Renal cortex interstitium (tissue), 11 donors: ENCODE measurements around the gene CCDC188. TPM values are rescaled to one million over a fixed set of nuclear protein-coding genes. Genes with fewer than 3 reads are reported as not detected.

Source experiments
- DNase-seq, 11 donors: peaks; one replicate each; pipeline ENCODE4 v3.0.0-alpha.2; 2013; ENCODE audit warnings: low read depth in 9 of 11, low spot score in 4 of 11; ENCODE audit errors: extremely low read depth in 1 of 11
- polyA plus RNA-seq, 3 donors: library from polyadenylated mRNA; unstranded; fragments of 120-200 nt; gene quantifications; one replicate each; pipeline ENCODE4 v1.2.1, GENCODE V29; 2013; ENCODE audit not compliant: insufficient read length in 3 of 3

Gene CCDC188
- polyA plus RNA-seq, 3 donors, result 0.93 to 1.4 (median 1.3) TPM

DNA sequence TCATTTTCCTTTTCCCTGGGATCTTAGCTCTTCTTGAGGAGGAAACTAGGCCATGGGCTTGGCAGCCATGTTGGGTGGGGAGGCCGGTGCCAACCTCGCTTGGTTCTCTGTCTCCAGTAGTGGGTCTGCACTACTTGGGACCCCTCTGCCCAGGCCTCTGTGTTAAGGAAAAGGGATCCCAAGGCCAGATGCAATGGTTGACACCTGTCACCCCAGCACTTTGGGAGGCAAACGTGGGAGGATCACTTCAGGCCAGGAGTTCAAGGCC is 21.2 kb downstream of the CCDC188 start:
- DNase-seq, result no peak

DNA sequence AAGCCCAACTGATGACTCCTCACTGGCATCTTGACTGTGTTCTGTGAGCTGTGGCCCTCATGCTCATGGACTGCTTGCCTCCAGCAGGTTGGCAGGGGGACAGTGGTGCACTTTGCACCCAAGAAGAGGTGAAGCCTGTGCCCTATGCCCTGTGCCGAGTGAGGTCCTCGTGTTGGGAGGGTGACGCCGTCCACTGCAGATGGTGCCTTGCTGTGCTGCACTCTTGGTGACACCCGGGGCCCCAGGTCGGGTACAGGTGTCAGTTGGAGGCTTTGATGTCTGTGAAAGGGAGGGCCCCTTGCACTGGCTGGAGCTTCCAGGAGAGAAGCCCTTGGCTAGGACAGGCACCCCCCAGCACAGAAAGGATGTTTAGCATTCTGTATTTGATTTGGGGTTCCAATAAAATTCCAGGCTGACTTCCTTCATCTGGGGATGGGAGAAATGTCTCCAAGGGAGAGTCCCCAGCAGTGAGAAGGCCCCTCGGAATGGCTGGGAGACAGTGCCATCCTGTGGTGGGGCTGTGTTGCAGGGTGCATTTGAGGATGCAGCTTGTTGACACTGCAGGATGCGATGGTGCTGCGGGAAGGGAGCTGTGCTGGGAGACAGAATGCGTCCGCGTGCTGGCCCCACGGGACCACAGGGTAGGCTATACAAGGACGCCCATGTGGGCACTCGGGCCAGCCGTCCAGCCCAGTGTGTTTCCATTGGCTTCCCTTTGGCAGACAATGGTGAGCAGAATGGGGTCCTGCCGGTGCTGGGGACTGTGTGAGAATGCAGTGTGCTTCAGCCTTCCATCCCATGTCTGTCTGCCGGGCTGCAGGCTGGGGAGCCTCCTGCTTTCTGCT is 21.7 kb downstream of the CCDC188 start:
- DNase-seq, result no peak

DNA sequence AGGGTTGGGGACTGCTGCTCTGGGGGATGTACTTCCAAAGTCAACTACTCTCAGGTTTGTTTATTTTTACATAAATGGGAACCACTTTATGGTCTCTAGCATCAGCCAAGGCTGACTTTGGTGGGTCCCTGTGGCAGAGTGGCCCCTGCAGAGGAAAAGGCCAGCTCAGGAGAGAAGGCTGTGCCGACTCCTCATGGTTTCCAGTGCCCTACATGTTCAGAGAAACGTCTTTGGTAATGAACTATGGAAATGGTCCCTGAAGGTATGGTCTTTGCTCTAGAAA is 22.3 kb downstream of the CCDC188 start:
- no peak for DNase-seq

DNA sequence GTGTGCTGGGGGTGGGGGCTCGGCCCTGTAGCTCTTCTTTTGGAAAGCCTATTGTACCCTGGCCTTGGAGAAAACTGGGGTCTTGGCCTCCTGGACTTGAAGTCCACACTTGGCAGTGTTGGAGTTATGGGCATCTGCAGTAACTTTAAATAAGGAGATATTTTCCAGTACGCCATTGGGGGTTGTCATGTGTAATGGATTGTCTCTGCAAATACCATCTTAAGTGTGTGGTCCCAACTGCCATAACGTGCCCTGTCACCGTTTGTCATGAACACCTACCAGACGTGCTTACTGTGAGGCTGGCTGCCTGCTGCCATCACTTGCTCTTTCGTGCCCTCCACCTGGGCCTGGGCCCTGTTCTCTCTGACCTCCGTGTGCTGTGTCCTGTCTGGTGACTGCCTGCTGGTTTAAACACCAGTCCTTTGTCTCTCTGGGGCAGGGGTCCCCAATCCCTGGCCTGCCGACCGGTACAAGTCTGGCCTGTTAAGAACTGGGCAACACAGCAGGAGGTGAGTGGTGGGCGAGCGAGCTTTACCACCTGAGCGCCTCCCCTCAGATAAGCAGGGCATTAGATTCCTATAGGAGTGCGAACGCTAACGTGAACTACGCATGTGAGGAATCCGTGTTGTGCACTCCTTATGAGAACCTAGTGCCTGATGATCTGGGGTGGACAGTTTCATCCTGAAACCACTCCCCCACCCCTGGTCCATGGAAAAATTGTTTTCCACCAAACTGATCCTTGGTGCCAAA is 22.8 kb downstream of the CCDC188 start:
- no peak for DNase-seq

DNA sequence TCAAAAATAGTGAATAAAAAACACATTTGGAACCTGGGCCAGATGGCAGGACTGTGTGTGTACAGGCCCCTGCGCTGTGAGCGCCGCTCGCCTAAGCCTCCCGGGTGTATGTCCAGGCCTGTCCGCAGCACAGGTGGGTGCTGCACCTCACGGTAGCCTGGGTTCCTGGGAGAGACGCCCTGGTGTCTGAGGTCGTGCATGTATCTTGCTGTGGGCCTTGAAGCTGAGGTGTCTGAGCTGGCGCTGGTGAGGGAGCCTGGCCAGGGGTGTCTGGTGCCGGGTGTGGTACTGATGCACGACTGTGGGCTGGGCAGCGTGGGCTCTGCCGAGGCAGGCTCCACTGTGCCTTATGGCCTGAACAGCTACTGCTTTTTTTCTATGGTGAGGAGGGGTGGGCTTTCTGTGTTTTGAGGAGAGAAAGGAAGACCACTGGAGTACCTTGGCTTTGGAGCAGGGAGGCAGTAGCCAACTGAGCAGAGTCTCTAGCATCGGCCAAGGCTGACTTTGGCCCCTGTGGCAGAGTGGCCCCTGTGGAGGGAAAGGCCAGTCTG is 23.5 kb downstream of the CCDC188 start:
- DNase-seq, result no peak

DNA sequence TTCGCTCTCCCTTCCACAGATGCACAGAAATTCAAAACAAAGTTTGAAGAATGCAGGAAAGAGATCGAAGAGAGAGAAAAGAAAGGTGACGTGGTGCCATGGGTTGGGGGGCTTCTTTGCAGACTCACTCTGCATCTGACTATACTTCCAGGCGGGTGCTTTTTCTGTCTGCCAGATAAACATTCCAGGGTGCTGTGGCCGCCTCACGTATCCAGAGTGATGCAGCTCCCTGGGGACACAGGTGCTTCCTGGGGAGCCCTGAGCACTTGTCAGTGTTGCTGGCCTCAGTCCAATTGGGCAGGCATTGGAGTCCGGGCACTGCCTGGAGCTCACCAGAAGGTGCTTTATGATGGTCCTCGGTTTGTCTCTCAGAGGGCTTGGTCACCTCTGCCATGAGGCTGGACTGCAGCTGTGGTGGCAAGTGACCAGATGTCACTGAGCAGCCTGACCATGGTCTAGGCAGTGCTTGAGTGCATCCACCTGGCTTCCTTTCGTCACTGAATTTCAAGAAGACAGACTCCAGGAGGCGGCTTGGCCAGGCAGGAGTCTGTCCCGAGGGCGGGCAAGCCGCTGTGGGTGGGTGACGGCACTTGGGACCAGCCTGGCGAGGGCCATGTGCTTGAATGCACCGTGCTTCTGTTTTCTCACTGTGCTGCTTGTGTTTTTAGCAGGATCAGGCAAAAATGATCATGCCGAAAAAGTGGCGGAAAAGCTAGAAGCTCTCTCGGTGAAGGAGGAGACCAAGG is 24.4 kb downstream of the CCDC188 start:
- no peak for DNase-seq

DNA sequence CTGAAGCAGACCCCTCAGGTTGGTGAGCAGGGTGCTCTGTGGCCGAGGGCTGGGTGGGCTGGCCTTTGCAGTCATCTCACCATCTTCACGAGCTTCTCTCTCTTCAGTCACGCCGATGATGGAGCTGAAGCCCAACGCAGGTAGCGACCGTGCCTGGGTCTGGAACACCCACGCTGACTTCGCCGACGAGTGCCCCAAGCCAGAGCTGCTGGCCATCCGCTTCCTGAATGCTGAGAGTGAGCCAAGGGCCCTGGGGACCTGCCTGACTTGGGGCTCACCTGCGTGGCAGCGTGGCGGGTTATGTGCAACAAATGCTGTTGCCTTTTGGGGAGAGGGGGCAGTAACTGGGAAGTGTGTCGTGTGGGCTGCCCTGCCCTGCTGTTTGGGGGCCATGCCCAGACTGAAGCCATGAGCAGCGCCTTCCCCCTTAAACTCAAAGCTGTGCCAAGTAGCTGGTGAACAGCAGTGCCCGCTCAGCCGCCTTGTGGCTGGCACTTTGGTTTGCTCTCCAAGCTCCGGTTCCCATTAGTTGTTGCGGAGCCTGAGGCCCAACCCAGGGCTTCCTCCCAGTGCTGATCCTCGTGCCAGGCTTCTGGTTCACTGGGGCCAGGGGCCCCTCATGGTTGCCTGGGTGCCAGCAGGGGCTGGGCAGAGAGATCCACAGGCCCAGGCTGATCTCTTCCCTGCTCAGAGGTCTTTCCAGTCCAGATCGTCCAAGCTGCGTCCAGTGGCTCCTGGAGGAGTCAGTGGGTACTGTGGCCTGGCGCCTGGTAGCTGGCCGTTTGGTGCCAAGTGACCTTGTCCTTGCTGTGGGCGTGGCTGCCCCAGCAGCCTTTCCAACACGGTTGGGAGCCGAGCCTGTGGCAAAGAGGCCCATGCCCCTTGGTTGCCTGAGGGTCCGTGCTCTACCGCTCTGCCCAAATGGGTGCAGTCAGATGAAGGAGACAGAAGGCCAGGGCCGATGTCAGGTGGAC is 25.4 kb downstream of the CCDC188 start:
- no peak for DNase-seq

DNA sequence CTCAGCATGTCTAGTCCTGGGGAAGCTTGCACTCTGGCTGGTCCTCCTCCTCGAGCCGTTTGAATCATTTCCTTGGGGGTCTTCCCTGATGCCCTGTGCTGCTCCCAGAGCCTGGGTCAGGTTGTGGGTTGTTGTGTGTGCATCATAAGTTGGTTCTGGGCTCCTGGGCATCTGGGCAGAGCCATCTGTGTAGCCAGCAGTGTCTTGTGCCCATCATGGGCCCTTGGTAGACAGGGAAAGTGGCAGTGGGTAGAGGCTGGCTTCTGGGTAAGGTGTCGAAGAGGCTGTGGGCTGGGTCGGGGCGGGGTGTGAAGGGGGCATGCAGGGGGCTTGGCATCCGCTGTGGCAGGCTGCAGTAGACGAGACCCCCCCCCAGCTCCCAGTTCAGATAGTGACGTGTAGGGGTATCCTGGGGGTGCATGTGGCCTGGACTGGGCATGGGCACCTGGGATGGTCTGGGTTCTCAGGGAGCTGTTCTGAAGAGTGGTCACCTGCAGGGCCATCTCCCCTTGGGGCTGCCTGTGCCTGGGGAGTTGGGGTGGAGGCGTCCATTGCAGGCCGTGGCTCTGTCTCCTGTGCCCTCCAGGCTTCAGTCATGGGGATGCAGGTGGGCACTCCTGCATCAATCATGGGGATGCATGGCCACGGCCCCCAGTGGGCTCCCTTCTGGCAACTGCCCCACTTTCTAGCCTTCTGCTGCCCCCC is 26.6 kb downstream of the CCDC188 start:
- DNase-seq, result no peak

DNA sequence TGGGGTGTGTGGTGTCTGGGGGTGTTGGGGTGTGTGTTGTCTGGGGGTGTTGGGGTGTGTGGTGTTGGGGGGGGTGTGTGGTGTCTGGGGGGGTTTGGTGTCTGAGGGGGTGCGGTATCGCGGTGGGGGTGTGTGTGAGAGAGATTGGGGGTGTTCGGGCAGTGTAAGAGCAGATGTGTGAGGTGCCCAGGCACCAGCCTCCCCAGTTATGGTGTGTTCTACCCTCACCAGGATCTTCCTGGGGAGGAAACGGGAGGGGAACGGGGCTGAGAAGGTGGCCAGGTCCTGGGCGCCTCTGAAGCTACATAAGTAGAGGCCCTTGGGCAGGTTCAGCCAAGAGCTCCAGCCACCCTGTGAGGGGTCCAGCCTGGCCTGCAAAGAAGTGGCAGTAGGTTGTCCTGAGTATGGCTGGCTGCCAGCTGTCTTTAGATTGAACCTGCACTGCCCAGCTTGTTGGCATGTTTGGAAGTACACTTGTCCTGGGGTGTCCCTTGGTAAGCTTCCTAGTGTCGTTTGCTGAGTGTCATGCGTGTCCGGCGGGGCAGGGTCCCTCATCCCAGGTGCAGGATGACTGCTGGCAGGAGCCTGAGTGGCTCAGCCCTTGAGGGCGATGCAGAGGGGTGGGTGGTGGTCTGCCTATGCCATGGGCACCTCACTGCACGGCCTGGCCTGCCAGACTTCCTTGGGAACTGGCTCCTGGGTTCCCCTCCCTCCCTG is 27.3 kb downstream of the CCDC188 start:
- no peak for DNase-seq

DNA sequence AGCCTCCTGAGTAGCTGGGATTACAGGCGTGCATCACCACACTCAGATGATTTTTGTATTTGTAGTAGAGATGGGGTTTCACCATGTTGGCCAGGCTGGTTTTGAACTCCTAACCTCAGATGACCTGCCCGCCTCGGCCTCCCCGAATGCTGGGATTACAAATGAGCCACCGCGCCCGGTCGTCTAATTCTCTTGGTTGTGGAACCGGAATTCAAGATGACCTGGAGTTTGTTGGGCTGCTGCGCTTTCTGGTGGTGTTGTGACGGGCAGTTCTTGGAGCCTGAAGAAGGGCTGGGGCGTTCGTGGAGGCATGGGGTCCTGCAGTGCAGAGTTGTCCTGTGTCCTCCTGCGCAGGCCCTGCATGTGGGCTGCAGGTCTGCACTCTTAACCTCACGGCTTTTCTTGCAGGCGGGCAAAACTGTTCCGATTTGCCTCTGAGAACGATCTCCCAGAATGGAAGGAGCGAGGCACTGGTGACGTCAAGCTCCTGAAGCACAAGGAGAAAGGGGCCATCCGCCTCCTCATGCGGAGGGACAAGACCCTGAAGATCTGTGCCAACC is 28.9 kb downstream of the CCDC188 start:
- DNase-seq, result no peak

DNA sequence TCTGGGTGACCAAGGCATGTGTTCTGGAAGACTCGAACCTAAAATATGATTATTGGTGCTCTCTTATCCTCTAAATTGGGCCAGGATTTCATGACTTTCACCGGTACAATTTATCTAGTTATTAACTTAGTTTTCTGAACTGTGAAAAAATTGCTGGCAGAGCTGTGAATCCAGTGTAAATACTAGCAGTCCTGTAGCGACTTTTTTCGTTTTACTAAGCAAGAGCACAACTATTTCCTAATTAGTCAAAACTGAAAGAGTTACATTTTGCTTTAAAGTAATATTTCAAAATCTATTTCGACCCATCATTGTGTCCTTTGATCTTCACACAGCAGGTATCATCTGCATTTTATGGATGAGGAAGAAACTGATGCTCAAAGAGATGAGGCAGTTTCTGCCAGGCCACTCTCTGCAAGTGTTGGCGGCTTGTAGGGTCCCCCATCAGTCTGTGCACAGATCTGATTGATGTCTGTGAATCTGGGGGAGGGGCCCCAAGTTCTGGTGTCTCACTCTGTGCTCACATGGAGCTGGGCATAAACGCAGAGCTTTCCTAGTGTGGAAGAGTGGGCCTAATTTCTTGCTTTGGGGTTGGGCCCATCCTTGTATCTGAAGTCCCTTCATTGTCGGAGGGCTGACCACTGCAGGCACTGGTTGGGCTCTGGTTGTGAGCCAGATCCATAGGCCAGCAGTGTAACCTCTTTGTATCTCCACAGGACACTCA is 32.4 kb downstream of the CCDC188 start:
- no peak for DNase-seq

DNA sequence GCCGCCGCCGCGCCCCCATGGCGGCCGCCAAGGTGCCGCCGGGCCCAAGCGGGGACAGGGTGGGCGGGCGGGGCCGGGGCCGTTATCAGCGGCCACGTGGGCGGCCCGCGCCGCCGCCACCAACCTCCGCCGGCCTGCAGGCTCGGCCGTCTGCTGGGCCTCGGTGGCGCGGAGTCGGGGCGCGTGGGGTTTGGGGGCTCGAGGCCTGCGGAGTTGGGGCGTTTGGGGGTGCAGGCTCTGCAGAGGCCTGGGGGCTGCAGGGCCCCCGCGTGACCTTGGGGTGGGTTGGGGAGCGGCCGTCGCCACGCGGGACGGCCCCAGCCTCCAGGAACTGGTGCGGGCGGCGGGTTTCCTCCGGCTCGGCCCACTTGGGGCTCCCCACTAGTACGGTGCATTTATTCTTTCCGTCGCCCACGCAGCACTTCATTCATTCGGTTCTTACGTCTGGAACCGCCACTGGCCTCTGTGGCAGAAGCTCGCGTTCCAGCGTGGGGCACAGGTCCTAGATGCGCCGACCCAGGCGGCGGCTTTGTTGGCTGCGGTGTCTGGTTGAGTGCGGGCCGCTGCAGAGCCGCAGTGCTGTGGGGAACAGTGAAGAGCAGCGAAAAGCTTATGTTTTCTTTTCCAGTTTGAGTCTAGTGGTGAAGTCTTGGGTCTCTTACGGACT is 33.1 kb downstream of the CCDC188 start:
- DNase-seq, result peak in 1 of 11 donors; percentile 9

DNA sequence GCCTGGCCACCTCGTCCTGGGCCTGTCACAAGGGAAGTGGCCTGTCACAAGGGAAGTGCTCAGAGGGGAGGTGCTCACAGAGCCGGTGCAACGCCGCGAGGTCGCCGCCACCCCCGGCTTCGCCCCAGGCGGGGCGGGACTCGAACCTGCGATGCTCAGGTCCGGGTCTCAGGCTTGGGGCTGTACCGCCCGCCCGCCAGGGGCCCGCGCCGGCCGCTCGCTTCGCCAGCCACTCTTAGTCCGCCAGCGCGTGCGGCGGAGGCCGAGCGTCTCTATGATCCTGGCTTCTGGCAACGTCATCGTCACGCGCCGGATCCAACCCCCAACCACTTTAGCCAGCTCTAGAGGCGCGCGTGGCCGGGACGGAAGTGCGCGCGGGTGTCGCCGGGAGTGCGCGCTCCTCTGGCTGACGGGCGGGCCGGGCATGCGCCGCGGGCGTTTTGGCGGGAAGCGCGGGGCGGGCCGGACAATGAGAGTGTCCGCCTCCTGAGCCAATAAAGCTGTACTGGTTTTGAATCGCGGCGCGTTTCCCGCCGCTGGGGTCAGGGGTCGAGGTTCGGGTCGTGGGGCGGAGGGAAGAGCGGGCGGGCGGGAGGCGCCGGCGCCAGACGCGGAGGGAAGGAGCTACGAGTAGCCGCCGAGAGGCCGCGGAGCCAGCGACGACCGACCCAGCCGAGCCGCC is 33.8 kb downstream of the CCDC188 start, which contains the start of gene TRMT2A:
TSS of gene TRMT2A (minus strand) at position 276 of the 682 bp plus-strand sequence. CDS start 320 bp downstream, outside the sequence.
- peak; percentile 90 to 99 (median 98) for DNase-seq

DNA sequence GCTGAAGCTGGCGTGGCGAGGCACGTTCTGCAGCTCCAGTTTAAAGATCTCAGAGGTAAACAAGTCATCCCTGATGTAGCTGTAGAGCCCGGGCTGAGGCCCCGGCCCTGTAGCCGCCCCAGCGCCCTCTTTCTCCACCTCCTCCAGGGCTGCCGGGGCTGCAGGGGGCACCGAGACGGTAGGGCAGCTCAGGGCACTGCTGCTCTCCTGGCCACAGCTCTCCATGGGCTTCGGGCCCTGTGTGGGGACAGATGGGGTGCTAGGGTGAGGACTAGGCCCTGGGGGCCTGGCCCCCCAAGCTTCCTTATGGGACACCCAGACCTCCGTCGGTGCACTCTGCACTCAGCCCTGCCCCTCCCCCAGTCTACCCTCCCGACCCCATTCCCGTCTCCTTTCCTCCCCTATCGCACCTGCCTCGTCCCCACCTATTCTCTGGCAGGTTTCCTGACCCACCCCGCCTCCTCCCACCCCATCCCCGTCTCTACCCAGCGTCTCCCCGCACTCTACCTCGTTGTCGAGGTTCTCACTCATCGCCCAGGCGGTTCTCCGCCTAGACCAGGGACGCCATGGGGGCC is 34.4 kb downstream of the CCDC188 start:
- no peak for DNase-seq

DNA sequence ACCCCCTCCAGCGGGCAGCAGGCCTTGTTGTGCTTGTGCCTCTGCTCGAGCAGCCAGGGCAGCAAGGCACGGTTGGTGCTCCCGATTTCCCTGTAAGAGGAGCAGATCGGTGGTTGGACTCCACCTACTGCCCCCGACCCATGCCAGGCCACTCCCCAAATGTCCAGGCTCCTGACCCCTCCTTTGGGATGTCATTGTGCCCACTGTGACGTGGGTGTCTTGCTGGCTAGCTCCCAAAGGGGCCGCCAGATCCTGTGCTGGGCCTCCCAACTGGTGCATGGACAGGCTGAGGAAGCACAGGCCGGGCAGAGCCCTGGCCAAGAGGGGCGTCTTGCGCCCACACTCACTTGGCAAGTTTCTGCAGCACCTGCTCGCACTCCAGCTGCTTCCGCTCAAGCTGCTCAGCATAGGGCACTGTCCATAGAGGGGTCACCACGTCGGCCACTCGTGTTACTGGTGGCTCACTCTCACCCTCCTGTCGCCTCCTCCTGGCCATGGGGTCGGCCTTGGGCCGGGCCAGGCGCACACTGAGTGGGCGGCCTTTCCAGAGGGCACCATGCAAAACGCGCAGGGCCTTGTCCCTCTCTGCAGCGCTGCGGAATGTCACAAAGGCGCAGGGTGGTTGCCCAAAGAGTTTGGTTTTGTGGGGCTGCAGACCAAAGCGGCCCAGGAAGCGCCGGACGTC is 35.0 kb downstream of the CCDC188 start, which contains the start of gene RANBP1:
TSS of gene RANBP1 (plus strand) at position 414 of the 685 bp plus-strand sequence. CDS start at position 495, 81 bp downstream.
- no peak for DNase-seq
